Measurements from ENCODE around the gene PODN.

PODN gene

DNA sequence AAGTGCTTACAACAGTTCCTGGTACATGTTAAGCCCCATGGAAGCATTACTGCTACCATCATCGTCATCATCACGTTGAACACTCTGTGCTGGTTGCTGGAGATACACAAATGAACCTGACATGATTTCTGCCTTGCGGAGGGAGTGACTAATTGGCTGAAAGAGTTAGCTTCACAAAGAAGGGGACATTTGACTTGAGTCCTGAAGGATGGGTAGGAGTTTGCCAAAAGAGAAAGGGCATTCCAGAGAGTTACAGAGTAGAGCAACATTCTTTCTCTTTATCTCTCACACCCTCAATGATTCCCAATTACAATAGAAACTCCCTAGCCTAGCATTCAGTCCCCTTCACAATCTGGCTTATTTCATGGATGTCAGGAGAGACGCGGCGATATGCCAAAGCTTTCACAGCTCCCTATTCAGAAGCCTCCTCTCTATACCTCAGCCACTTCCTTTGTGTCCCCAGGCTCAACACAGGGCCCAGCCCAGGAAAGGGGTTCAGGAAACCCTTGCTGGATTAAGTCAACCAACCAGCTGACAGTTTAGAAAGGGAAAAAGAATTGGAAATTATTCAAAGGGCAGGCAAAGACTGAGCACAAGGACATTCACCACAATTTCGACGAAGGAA lies 42.4 kb downstream of the PODN start:
- H3K9me3 ChIP-seq = no peaks in the 10 kb centered on the region
- TF ChIP-seq, protein P1, sequence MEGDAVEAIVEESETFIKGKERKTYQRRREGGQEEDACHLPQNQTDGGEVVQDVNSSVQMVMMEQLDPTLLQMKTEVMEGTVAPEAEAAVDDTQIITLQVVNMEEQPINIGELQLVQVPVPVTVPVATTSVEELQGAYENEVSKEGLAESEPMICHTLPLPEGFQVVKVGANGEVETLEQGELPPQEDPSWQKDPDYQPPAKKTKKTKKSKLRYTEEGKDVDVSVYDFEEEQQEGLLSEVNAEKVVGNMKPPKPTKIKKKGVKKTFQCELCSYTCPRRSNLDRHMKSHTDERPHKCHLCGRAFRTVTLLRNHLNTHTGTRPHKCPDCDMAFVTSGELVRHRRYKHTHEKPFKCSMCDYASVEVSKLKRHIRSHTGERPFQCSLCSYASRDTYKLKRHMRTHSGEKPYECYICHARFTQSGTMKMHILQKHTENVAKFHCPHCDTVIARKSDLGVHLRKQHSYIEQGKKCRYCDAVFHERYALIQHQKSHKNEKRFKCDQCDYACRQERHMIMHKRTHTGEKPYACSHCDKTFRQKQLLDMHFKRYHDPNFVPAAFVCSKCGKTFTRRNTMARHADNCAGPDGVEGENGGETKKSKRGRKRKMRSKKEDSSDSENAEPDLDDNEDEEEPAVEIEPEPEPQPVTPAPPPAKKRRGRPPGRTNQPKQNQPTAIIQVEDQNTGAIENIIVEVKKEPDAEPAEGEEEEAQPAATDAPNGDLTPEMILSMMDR (IDR thresholded peaks at IDR 0.05) = no peak
- peaks cover 0 to 17% (median 7%) of the 10 kb centered on the region in 4 donors for H3K4me1 ChIP-seq
- H3K27ac ChIP-seq = no peak overlapping the region
- no peaks in the 10 kb centered on the region for H3K27me3 ChIP-seq
- H3K36me3 ChIP-seq = no peaks in the 10 kb centered on the region
- intact Hi-C loops (cut with DNase I; ENCODE audit: low total_unique reads) = no loop called here
- DNase-seq = no peak
- no peak overlapping the region for H3K4me3 ChIP-seq

DNA sequence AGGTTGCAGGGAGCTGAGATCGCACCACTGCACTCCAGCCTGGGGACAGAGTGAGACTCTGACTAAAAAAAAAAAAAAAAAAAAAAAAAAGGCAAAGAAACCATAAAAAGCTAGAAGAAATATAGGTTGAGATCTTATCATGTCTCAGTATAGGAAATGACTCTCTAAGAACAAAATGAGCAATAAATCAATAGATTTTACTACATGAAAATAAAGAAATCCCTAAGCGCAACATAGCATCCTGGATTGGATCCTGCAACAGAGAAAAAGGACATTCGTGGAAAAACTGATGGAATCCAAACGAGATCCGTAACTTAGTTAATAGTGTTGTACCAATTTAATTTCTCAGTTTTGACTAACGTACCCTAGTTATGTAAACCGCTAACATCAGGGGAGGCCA lies 45.1 kb downstream of the PODN start:
- DNase-seq = no peak
- no peak overlapping the region for H3K27ac ChIP-seq
- peaks cover 0 to 8% (median 0%) of the 10 kb centered on the region in 3 donors for H3K9me3 ChIP-seq
- no peak overlapping the region for H3K4me3 ChIP-seq
- TF ChIP-seq, protein P1 (IDR thresholded peaks at IDR 0.05) = no peak
- H3K36me3 ChIP-seq = no peaks in the 10 kb centered on the region
- peaks cover 0 to 37% (median 17%) of the 10 kb centered on the region in 4 donors for H3K4me1 ChIP-seq
- no peaks in the 10 kb centered on the region for H3K27me3 ChIP-seq
- intact Hi-C loops (cut with DNase I; ENCODE audit: low total_unique reads) = no loop called here

DNA sequence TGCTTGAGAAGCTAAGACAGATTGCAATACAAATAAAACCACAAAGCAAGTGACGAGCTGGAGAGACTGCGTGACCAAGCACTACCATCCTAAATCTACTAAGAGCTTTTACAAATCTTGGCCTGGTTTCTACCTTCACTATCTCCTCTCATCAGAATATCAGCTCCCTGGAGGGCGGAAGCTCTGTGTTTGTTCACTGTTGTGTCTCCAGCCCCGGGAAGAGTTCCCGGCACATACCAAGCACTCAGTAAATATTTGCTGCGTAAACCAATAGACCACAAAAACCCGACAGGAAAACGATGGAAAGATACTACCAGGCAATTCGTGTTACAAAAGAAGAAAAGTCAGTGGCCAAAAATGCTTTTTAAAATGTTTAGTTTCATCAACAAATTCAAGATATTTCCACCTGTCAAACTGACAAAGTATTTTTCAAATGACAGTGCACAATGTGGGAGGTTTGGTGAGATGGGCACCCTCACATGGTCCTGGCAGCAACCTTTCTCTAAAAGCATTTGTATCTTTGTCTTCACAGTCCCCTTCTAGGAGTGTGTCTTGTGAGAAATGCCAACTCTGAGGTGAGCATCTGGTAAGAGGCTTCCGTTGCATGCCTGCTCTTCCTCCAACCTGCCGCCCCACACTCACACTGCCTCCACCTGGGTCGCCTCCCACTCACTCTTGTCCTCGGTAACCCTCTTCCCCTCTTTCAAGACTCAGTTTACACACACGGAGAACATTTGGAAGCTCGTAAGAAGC lies 45.7 kb downstream of the PODN start:
- intact Hi-C loops (cut with DNase I; ENCODE audit: low total_unique reads) = no loop called here
- peaks cover 0 to 43% (median 19%) of the 10 kb centered on the region in 4 donors for H3K4me1 ChIP-seq
- TF ChIP-seq, protein P1 (IDR thresholded peaks at IDR 0.05) = no peak
- peaks cover 0 to 11% (median 0%) of the 10 kb centered on the region in 3 donors for H3K9me3 ChIP-seq
- H3K36me3 ChIP-seq = no peaks in the 10 kb centered on the region
- no peaks in the 10 kb centered on the region for H3K27me3 ChIP-seq
- peak overlapping the region in 1 of 2 donors; percentile 68 for H3K27ac ChIP-seq
- no peak overlapping the region for H3K4me3 ChIP-seq
- DNase-seq = no peak

DNA sequence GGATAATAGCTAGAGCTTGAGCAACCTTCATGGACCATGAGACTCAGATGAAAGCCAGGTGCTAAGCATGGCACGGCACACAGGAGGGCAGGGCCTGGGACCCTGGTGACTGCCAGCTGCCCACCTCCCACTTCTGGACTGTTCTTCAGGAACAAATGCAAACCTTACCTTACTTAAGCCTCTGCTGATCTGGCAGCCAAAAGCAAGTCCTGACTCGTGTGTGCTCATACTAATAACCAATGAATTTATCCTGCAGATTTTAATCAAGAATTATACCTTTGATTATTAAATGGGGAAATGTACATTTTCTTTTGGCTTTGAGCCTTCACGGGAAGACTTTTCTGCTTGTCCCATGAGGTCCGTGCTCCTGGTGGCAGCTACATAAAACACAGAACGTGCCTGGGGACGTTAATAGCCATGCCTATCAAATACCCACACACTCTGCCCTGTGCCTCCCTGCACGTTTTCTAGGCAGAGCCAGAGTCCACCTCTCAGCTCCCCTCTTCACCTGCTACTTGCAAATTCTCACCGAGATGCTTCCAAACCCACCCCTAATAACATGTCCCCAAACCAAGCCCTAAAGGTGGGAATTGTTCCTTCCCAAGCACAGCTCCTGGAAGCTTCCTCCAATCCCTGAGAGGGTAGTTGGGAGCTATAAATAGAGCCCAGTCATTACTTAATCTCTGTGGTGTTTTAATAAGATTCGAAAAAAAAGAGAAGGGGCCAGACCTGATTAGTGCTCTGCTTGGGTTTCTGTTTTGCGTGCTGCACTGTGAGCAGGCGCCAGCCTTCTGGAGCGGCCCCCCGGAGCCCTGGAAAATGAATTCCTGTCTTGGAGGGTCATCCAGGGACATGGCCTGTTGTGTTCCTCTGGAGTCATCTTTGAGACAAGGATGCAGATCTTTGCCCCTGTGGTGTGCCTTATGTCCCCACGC lies 46.9 kb downstream of the PODN start:
- intact Hi-C loops (cut with DNase I; ENCODE audit: low total_unique reads) = no loop called here
- Histone ChIP-seq H3K27me3 (no peaks in the 10 kb centered on the region), H3K27ac (peak overlapping the region; percentile 54 to 68), H3K9me3 (peaks cover 0 to 11% (median 0%) of the 10 kb centered on the region in 3 donors), H3K36me3 (no peaks in the 10 kb centered on the region), H3K4me1 (peaks cover 0 to 55% (median 26%) of the 10 kb centered on the region in 4 donors), H3K4me3 (peak overlapping the region; percentile 5 to 18)
- DNase-seq = no peak
- TF ChIP-seq, protein P1 (IDR thresholded peaks at IDR 0.05) = no peak

DNA sequence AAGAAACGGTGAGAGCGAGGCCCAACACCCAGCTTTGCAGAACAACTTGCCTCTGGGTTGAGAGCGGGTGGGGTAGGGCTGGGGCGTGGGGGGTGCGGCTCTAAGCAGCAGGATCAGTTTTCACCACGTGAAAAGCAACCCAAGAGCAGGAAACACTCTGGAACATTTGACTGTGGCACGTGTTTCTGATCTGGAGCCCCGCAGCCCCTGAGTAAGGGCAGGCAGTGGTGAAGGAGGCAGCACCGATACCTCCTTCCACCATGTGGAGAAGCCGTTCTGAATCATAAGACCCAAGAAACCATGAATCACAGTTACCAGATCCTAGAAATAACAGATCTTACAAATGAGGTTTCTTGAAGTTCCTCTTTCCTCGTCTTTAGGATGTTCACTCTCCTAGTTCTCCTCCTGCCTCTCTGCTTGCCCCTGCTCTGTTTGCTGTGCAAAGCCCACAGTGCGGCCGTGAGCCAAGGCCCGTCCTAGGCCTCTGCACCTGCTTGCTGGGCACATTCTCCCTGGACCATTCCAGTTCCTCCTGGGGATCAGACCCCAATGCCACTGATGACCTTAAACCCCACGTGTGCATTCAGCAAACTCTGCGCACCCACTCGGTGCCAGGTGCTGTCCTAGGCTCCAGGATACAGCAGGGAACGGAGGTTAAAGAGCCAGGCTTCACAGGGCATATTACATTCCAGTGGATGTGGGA lies 48.5 kb downstream of the PODN start:
- no peaks in the 10 kb centered on the region for H3K36me3 ChIP-seq
- no peaks in the 10 kb centered on the region for H3K27me3 ChIP-seq
- peak overlapping the region in 1 of 2 donors; percentile 68 for H3K27ac ChIP-seq
- no peak overlapping the region for H3K4me3 ChIP-seq
- intact Hi-C loops (cut with DNase I; ENCODE audit: low total_unique reads) = no loop called here
- TF ChIP-seq, protein P1 (IDR thresholded peaks at IDR 0.05) = no peak
- peaks cover 0 to 11% (median 0%) of the 10 kb centered on the region in 3 donors for H3K9me3 ChIP-seq
- H3K4me1 ChIP-seq = peaks cover 0 to 69% (median 28%) of the 10 kb centered on the region in 4 donors
- DNase-seq = no peak
